ENCODE measurements around the gene APBA2.

Gene APBA2

DNA sequence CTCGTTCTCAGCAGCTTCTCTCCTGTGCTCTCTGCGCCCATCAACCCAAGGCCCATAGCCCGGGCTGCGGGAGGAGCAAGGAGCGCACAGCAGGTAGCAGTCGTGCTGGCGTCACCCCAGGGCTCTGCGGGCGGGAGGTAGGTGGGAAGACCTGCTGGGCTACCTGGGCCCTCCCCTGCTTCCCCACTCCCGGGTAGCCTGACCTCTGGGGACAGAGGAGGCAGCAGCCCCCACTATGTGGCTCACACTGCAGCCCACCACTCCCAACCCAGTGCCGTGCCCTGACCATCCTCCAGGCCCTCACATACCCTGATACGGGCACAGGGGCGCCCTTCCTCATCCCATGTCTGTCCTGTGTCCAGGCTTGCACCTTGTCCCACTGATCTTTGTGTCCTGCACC is 212.9 kb downstream of the APBA2 start:
- DNase-seq (ENCODE audit: low read depth in 3 of 3, low spot score in 1 of 3) = no peak

DNA sequence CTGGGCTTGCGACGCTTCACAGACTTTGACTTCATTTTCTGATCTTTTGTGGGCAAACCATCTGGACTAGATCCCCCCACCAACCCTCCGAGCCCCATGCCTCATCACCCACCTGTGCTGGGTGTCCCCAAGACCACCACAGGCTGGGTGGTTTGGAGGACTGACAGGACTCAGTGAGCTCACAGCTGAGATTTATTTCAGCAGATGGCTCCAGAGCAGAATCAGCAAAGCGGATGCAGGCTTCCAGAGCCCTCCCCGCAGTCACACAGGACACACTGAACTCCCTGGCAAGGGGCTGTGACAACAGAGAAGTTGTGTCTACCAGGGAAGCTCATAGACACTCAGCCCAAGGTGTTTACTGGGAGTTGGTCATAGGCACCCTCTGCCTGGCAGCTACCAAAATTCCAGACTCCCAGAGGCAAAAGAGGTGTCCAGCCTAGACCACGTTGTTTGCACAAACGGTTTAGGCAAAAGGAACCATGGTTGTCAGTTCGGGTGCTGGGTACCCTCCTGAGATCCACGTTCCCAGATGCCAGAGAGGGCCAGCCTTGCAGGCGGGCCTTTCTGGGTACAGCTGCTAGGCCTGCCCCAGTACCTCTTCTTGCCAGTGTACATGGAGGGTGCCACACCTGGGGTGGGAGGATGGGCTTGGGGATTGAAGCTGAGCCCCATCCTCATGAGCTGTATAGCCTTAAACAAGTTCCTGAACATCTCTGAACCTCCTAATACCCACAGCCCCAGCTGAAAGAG is 213.5 kb downstream of the APBA2 start:
- no peak for DNase-seq (ENCODE audit: low read depth in 3 of 3, low spot score in 1 of 3)

DNA sequence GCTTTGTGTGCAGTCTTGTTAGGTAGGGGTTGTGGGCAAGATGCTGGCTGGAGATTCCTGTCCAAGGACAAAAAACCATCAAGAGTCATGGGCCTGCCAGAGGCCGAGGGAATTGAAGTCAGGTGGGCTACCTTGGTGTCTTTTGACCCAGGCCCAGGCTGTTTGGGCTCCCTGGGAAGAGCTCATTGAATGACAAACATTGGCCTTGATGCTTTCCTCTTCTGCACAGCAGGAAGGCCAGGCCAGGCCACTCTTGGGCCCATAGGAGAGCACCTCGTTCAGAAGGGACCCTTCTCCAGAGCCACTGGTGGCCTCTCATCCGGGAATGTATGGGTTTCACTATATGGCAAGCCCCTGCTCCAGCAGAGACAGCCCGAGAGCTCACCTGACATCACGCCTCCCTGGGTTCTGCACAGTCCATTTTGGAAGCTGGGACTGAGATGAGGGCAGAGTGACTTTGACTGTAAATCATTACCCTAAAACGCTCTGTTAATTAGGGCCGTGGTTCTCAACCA is 214.8 kb downstream of the APBA2 start:
- no peak for DNase-seq (ENCODE audit: low read depth in 3 of 3, low spot score in 1 of 3)

DNA sequence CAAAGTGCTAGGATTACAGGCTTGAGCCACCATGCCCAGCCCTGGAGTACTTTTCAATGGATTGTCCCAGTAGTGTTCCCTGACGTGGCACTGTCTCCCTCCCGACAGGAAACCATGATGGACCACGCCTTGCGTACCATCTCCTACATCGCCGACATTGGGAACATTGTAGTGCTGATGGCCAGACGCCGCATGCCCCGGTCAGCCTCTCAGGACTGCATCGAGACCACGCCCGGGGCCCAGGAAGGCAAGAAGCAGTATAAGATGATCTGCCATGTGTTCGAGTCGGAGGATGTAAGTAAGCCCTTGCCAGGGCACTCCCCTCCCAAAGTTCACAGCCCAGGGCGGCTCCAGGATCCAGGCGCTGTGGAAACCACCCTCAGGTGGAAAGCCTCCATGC is 215.7 kb downstream of the APBA2 start:
- no peak for DNase-seq (ENCODE audit: low read depth in 3 of 3, low spot score in 1 of 3)

DNA sequence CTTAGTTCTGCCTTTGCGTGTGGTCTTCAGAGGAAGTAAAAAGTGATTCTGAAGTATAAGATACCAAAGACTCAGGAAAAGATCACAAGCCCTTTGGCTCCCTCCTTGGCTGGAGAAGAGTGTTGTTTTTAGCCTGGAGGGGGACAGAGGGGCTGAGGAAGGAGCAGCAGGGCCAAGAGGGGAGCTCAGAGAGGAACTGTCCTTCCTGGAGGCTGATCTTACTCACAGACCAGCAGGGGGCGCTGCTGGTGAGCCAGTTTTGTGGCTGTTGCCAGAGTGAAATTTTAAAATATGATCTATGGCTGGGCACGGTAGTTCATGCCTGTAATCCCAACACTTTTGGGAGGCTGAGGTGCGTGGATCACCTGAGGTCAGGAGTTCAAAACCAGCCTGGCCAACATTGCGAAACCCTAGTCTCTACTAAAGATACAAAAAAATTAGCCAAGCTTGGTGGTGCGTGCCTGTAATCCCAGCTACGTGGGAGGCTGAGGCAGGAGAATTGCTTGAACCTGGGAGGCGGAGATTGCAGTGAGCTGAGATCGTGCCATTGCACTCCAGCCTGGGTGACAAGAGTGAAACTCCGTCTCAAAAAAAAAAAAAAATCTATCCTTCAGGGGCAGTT is 216.5 kb downstream of the APBA2 start:
- peak in 1 of 3 donors; percentile 54 for DNase-seq (ENCODE audit: low read depth in 3 of 3, low spot score in 1 of 3)

DNA sequence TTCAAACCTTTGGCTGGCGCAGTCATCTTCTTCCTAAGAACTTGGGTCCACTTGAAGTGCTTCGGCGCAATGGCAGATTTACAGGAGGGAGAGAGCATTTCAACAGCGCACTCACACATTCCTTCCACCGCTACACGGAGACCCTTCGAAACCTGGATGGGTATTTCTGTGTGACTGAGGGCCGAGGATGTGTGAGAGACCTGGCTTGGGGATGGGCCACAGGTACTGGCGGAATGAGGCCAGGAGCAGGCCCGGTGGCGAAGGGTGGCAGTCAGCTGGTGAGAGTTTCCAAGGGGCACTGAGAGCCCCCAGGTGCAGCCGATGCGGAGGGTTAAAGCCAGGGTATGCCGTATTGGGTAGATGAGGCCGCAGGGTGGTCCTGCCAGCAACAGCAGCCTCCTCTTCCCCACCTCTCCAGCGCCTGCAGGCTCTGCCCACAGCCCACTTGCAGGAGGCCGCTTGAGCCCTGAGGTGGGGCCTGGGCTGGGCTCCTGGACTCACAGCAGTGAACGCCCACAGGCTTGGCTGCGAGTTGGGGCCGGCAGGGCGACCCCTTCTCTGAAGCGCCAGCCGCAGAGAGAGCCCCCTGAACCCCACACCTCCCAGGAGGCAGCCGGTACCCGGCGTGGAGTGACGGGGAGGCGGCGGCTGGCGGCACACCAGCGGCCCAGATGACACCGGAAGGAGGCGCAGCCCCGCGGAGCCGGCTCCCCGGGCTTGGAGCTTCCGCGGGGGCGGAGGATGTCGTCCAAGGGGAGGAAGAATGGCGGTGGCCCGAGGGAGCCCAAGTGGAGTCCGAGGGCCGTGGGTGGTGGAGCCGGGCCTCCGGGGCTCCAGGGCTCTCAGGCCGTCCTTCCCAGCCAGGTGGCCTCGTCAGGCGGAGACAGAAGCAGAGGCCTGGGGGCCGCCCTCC is 217.4 kb downstream of the APBA2 start:
- no peak for DNase-seq (ENCODE audit: low read depth in 3 of 3, low spot score in 1 of 3)

DNA sequence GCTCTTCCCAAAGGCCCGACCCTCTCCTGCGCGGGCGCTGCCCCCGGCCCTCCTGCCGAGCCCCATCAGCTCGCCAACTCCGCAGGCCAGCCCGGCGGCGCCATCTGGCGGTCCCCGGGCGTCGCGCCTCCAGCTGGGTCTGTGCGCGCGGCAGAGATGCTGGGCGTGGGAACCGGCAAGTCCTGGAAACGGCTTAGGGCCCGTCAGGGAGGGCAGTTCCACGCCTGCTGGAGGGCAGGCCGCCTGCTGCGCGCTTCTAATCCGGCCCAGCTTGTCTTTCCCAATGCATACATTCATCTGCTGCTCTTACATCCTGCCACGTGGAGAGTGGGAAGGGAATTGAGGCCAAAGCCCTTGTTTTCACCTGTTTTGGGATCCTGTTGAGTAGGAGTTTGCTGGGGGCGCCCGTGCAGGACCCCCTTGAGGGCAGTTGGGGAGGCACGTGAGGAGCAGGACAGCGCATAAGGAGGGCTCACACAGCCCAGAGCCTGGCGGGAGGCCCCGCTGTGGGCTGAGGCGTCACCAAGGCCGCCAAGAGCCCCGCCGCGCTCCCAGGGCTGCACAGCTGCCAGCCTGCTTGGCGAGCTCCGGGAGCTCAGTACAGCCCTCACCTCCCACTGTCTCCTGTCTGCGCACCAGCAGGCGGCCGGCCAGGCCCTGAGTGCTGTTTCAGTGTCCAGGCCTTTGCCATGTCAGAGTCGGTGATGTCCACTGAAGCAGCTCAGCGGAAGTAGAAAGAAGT is 218.2 kb downstream of the APBA2 start:
- peak in 1 of 3 donors; percentile 53 for DNase-seq (ENCODE audit: low read depth in 3 of 3, low spot score in 1 of 3)

DNA sequence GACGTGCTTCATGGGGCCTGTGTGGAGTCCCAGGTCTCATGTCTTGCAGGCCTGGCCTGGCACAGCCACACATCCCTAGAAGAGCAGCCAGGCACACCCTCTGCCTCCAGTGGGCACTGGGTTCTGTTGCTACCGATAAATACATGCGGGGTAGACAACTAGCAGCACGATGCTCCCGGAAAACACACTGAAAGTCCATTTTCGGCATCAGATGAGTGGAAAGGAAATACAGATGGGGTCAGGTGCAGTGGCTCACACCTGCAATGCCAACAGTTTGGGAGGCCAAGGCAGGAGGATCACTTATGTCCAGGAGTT is 218.7 kb downstream of the APBA2 start:
- DNase-seq (ENCODE audit: low read depth in 3 of 3, low spot score in 1 of 3) = no peak

DNA sequence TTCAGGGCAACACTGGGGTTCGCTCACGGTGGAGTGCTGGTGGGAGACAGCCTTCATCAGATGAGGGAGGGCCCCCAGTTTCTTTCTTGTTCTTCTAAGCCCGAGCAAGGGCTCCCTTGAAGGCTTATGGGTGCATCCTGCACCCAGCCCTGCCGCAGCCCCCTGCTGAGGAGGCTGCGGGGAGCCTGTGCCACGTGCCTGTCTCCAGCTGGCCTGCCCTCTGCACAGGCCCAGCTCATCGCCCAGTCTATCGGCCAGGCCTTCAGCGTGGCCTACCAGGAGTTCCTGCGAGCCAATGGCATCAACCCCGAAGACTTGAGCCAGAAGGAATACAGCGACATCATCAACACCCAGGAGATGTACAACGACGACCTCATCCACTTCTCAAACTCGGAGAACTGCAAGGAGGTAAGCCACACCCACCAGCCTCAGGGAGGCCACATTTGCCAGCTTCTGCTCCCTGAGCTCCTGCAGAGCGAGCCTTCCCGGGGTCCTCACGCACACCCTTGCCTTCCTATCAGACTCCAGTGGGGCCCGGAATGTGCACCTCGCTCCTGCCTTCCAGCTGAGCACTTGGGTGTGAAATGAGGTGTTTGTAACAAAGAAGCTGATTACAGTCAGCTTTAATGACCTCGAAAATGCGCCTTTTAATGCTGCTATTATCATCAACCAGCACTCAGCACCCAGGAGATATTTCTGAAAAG is 219.5 kb downstream of the APBA2 start:
- DNase-seq (ENCODE audit: low read depth in 3 of 3, low spot score in 1 of 3) = no peak

DNA sequence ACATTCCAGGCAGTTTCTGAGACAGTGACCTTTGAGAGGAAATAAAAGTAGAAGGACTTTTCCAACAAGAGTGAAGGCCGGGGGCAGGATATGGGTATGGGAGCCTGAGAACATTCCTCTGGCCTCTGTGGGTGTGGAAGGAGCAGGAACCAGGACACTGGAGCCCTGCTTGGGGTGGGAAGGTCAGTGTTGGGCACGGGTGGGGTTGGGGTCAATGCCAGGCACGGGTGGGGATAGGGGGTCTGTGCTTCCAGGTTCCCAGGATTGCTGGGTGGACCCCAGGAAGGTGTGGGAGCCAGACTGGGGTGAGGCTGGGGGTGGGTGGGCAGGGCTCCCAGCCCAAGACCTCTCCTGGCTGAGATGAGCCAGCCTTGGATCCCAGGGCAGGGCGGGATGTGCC is 220.3 kb downstream of the APBA2 start:
- DNase-seq (ENCODE audit: low read depth in 3 of 3, low spot score in 1 of 3) = no peak

DNA sequence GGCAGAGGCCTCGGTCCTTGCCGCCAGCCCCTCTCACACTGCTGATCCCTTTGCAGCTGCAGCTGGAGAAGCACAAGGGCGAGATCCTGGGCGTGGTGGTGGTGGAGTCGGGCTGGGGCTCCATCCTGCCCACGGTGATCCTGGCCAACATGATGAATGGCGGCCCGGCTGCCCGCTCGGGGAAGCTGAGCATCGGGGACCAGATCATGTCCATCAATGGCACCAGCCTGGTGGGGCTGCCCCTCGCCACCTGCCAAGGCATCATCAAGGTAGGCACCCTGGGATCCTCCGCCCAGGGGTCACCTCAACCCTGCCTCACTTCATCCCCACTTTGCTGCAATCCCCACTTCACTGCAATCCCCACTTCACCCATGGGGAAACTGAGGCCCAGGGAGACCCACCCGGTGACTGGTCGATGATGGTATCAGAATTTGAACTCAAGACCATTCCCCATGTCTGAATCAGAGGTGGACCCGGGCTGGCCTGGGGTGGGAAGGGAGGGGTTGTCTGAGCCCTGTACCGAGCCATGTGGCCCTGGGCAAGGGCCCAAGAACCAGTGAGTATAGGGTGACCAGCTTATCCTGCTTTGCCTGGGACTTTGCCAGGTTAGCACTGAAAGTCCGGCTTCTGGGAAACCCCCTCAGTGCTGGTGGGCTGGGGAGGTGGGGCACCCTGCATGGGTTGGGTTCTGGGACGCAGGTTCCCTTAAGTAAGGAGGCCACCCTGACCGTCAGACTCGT is 220.9 kb downstream of the APBA2 start:
- DNase-seq (ENCODE audit: low read depth in 3 of 3, low spot score in 1 of 3) = no peak

DNA sequence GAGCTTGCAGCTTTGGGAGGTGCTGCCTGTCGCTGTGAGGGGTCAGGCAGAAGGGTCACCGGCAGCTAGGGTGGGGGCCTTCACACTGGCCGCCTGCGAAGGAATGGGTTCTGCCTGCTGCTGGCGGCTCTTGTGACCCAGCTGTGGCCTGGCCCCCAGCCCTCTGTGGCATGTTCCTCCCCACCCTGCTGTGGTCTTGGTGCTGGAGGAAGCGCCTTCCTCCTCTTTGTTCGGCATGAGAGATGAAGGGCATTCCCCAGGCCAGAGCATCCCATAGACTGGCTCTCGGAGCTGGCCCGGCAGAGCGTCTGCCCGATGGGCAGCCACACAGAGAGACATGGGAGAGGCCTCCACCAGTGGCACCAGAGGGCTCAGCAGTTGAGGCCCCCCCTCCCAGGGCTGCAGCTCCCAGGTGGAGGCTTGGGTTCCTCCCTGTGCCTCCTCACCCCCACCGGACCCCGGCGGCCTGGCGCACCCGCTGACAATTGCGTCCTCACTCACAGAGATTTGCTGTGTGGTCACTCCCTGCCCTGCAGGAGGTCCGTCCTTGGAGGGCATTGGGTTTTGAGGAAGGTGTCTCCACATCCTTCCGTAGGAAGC is 221.6 kb downstream of the APBA2 start:
- DNase-seq (ENCODE audit: low read depth in 3 of 3, low spot score in 1 of 3) = no peak

DNA sequence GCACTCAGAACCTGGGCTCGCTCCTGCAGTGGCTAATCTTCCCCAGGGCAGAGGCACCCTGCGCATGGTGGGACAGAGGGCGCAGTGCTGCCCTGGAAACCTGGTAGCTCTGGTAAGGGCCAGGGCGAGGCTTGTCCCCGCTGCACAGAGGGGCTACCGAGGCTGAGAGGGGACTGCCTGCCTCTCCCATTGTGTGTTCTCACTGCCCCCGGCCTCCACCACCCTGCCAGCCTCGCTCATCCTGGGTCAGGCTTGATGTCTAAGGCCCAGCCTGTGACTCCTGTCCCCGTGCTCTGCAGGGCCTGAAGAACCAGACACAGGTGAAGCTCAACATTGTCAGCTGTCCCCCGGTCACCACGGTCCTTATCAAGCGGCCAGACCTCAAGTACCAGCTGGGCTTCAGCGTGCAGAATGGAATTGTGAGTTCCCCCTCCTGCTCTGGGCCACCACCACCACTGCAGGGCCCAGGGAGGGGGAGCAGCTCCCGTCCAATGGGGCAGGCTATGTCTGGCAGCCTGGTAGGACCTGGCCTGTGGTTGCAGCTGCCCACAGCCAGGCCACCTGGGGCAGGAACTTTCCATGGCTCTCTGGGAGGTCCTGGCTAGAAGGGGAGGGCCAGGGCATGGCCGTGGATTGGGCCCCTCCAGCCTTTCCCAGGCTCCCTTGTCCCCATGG is 222.3 kb downstream of the APBA2 start:
- DNase-seq (ENCODE audit: low read depth in 3 of 3, low spot score in 1 of 3) = no peak

DNA sequence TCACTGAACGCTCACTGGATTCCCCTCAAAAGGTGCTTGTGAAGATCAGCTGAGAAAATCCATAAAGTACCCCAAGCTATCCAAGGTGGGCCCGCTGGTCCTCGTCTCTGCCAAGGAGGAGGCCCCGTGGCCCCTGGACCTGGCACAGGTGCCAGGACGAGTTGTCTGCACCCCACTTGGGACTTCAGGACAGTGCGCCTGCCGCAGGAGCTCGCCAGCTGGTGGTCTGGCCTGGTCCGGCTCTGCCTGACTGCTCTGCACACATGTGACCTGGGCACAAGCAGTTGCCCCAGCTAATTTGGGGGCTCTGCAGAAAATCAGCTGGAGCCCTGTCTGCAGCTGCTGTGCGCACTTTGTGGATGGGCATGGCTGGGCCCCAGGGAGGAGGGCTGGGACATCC is 224.0 kb downstream of the APBA2 start:
- no peak for DNase-seq (ENCODE audit: low read depth in 3 of 3, low spot score in 1 of 3)

DNA sequence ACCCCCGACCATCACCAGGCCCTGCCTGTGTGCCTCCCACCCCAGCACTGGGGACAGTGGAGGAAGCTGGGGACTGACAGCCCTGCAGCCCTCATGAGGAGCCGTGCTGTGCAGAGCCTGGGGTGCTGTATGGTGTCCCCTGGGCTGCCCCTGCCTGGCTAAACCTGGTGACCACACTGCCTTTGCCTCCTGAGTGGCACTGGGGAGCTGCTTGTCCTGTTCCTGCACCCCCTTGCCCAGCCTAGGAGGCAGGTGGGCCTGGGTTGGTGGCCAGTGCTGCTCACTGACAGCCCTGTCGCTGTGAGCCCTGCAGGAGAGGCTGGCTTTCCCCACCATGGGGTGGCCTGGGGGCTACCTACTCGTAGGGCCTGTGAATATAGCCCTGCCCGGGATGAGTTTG is 224.4 kb downstream of the APBA2 start:
- no peak for DNase-seq (ENCODE audit: low read depth in 3 of 3, low spot score in 1 of 3)

DNA sequence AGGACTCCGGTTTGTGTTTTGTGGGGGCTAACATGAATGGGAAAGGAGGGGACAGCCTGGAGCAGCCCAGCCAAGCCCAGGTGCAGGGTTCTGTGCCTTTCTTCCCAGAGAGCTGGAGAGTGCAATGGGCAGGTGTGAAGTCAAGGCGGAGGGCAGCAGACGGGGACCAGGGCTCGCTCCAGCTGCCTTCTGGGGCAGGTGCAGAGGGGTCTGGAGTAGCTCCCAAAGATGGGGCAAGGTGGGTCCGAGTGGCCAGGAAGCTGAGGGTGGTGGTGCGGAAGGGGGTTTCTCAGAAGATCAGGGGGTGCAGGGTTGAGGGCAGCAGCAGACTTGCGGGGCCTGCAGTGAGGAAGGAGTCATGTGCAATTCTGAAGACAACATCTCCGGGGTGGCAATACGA is 225.0 kb downstream of the APBA2 start:
- no peak for DNase-seq (ENCODE audit: low read depth in 3 of 3, low spot score in 1 of 3)

DNA sequence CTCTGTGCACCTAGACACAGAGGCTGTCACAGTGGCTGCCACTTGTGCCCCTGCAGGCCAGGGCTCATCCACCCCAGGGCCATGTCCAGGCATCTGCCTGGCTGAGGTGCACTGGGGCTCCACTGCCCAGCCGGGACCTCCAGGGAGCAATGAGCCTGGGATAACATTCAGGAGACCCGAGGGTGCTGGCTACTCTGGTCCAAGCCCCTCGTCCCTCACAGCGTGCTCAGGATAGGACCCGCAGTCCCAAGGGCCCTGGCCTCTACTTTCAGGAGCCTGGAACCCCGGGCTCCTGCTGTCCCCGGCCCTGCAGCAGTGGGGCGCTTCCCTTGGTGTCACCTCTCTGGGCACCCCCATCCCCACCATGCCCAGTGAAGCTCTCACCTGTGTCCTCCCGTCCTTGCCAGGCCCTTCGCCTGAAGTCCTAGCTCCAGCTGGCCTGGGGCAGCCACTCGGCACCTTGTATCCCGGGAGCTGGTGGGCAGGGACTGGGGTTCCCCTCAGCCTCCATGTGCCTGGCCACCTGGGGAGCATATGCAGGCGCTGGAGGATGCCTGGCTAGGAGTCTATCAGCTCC is 226.0 kb downstream of the APBA2 start:
- no peak for DNase-seq (ENCODE audit: low read depth in 3 of 3, low spot score in 1 of 3)

DNA sequence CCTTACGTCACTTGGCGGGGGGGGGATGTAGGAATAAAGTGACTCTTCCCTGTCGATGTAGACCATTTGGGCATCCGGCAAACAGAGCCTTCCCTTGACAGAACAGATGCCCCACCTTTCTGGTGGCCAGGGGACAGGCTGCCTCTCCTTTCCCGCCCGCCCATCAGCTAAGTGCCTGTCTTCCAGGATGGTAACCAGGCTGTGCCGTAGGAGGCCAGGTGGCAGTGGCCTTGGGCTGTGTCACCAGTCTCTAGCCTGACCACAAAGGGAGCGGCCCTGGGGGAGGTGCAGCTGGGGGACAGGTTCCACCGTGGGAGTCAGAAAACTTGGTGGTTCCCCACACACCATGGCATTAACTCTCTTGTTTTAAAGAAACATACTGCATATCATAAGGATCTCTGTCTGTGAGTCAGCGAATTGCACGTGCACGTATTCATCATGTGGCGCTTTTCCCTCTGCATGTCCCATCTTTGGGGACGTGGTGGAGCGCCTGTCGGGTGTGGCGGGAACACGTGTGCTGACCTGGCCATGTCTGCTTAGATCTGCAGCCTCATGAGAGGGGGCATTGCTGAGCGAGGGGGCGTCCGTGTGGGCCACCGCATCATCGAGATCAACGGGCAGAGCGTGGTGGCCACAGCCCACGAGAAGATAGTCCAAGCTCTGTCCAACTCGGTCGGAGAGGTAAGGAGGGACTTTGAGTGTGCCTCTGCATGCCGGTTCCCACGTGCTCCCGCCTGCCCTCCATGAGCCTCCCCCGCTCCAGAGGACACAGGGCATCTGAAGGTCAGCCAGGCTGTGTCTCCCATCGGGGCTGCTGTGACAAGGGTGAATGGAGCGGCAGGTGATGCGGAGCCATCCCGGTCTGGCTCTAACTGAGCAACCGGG is 227.8 kb downstream of the APBA2 start:
- DNase-seq (ENCODE audit: low read depth in 3 of 3, low spot score in 1 of 3) = no peak

Data from stimulated activated CD4-positive, alpha-beta T cell treated with anti-CD3 and anti-CD28 coated beads, TNF-alpha, amount 100 ng/mL, for 1 hour (primary cell).